Measurements from ENCODE around the gene MAG.
"Not testable (repeated sequence)": the region's sequence is repeated elsewhere in the genome, so short reads cannot be mapped to it uniquely, and the experiment has no call there.

MAG gene

DNA sequence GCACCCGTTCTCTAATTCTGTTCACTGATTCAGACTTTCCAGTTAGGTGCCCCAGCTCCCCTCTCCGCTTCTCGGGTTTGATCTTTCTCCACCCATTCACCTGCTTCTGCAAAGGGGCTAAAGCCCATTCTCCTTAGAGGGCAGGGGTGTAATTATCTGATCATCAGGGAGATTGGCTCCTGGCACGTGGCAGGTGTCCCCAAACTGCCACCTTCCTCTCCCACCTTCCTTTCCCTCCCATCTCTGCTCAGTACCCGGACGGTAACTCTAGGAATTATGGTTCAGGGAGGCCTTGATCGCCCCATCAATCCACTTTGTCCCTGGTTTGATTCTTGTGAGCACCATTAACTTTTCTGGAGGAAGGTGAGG lies 56.0 kb downstream of the MAG start:
- no peak for DNase-seq

DNA sequence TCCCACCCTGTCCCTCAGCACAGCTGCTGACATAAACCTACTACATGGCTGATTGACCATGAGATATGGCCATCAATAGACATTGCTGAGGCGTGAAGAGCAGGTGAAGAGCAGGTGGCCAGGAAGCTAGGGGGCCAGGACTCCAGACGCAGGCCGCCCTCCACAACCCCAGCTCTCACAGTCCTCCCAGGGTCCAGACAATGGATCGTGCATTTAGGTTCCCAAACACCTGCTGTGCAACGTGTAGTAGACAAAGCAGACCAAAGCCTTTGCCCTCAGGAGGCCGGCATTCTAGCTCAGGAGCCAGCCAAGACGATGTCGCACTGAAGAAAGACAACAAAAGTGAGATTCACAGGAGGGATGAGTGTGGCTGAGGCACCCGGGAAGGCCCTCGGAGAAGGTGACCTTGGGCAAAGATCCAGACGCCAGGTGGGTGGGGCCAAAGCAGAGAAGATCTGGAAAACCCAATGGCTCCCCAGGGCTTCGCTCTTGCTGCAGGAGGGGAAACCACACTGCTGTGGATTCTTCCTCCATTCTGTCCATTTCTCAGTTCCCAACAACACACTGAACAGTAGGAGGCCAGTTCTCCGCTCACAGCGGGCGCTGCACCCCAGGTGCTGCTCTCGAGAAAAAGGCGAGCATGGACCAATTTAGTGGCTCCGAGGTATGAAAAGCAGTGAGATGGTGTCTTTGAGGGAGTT lies 57.1 kb downstream of the MAG start:
- no peak for DNase-seq

GRCh38 chr19:35349614-35350521 lies 57.9 kb downstream of the MAG start:
- no peak for DNase-seq

DNA sequence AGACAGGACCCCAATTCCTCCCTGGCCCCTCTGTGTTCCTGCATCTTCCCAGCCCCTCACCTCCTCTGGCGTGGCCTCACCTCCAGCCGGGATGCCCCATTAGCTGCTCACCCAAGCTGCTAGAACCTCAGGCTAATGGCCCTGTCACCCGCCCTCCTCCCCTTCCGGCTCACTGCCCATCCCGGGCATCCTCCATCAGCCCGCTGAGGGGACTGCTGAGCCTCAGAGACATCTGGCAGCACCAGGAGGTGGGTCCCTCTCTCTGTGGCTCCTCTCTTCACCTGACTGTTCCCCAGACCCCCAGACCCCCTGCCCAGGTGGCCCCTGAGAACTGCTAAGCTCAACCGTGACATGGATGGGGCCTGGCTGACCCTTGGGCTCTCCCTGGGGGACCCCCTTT lies 58.6 kb downstream of the MAG start:
- DNase-seq, result no peak

- no peak for DNase-seq
Observed at GRCh38 chr19:35351411-35352176, 59.6 kb downstream of the MAG start.

- no peak for DNase-seq
Observed at GRCh38 chr19:35352177-35352447, 60.2 kb downstream of the MAG start.

DNA sequence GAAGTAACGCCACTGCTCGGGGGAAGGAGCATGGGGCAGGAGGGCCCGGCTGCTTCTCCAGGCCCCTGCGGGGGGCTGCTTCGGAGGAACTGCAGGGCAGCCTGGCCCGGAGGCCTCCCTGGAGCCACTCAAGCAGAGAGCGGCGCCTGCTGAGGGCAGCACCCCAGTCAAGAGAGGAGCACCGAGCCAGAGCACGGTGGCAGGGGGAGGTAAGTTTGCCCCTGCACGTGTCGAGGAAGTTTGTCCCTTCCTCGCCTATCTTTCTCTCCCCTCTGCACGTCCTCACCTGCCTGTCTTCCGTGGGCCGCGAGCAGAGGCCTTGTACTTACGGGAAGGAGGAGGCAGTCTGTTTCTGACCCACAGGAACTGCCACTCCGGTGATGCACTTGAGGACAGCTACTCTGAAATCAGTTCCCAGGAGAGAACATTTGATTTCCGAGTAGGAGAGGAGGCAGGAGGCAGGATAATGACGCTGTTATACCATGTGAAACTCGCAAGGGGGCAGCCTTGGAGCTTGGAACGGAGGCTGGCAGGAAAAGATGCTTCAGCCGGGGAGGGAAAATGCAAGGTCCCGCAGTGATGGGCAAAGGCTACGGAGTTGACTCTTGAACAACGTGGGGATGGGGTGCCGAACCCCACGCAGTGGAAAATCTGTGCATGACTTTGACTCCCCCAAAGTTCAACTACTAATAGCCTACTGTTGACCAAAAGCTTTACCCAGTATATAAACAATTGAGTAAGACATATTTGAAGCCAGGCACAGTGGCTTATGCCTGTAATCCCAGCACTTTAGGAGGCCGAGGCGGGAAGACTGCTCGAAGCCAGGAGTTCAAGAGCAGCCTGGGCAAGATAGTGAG lies 60.7 kb downstream of the MAG start:
- DNase-seq, result peak; percentile 8

DNA sequence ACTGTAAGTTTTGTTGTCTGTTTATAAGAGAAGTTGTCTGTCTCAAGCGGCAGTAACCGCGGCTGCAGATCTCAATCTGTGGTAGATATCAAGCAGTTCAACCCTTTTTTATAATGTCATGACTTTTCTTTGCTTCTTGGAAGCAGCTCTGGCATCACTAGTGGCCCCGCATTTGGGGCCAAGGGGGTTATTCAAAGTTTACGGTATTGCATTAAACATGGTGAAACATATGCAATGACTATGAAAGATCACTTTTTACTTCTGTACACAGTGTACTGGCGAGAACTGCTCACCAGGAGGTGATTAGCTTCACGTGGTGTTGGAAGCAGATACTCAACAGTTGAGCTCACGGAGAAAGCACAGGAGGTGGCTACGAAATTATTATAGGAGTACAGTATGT lies 61.7 kb downstream of the MAG start:
- no peak for DNase-seq

DNA sequence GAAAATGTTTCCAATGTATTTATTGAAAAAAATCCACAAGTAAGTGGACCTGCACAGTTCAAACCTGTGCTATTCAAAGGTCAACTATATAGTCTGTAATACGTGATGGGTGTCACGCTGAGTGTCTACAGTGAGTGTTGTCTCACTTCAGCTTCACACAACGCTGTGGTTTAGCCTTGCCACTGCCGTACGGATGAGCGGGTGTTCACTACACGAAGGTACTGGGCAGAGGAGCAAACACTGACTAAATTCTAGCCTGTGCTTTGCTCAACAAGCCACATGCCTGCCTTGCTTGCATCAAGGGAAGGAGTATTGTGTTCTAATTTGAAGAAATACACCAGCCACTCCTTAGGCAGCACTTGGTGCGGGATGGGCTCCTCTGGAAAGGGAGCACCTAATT lies 62.9 kb downstream of the MAG start:
- DNase-seq, result no peak

DNA sequence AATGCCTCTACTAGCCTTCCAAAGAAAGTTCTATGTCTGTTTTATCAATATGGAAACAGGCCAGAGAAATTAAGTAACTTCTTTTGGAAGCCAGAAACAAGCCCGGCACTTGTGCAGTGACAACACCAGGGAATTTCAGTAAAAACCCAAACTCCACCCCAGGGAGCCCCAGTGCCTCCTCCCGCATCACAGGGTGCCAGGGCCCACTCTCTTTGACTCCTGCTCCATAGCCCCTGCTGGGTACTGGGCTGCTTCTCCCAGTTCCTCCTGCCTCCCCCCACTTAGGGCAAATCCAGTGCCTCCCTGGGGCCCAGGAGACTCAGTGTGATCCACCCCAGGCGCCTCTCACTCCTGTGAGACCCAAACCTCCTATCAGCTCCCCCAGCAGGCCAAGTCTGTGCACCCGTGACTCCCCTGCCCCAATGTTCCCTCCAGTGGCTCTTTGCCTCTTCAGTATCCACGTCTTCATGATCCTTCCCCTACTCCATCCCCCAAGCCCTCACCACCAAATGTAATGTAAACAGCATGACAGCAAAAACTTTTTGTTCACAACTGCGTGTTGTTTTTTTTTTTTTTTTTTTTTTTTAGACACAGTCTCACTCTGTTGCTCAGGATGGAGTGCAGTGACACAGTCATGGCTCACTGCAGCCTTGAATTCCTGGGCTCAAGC lies 64.0 kb downstream of the MAG start:
- no peak for DNase-seq

- no peak for DNase-seq
Observed at GRCh38 chr19:35357867-35358573, 66.1 kb downstream of the MAG start, which contains the start of gene FFAR3. FFAR3 (plus strand) TSS chr19:35358460; CDS start chr19:35358891, 431 bp downstream.

- not testable (repeated sequence) for DNase-seq
Observed at GRCh38 chr19:35358834-35359233, 66.9 kb downstream of the MAG start.

DNA sequence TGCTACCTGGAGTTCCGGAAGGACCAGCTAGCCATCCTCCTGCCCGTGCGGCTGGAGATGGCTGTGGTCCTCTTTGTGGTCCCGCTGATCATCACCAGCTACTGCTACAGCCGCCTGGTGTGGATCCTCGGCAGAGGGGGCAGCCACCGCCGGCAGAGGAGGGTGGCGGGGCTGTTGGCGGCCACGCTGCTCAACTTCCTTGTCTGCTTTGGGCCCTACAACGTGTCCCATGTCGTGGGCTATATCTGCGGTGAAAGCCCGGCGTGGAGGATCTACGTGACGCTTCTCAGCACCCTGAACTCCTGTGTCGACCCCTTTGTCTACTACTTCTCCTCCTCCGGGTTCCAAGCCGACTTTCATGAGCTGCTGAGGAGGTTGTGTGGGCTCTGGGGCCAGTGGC lies 67.4 kb downstream of the MAG start:
- not testable (repeated sequence) for DNase-seq

DNA sequence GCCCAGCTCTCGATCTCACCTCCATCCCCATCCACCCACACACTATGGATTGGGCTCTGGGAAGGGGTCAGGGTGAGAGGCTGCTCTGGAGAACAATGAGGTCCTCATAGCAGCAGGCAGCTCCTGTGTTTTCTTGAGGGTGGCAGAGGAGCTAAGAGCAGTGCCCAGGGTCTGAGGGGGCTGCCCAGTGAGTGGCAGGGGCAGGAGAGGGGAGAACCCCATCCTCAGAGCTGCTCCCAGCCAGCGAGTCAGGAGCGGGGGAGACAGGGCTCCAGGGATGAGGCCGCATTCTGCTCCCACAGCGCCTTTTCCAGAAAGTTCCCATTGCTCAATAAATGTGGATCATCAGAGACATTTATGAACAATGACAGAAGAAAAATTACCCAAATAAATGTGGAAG lies 68.1 kb downstream of the MAG start:
- not testable (repeated sequence) for DNase-seq

DNA sequence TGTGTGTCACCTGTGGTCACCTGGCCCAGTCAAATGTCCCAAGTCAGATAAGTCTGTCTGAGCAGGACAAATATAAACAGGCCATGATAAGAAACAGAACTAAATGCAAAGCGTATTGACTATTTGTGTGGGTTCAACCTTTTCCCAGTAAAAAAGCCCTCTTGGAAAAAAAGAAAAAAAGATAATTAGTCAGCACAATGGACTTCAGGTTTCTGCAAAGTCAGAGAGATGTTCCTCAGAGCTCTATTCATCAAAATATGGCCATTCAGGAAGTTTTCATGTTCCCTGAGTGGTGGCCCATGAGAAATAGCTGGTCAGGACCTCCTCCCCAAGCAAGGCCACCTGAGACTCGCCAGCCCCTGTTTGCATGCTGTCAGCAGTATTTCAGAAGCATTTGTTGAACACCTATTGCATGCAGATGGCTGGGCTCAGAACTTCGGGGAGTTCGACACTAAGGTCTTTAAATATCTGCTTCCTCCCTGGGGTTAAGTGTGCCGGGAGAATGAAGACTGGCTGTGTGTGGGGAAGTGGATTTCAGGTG lies 69.0 kb downstream of the MAG start:
- no peak for DNase-seq

- no peak for DNase-seq
Observed at GRCh38 chr19:35362261-35363000, 70.5 kb downstream of the MAG start.

DNA sequence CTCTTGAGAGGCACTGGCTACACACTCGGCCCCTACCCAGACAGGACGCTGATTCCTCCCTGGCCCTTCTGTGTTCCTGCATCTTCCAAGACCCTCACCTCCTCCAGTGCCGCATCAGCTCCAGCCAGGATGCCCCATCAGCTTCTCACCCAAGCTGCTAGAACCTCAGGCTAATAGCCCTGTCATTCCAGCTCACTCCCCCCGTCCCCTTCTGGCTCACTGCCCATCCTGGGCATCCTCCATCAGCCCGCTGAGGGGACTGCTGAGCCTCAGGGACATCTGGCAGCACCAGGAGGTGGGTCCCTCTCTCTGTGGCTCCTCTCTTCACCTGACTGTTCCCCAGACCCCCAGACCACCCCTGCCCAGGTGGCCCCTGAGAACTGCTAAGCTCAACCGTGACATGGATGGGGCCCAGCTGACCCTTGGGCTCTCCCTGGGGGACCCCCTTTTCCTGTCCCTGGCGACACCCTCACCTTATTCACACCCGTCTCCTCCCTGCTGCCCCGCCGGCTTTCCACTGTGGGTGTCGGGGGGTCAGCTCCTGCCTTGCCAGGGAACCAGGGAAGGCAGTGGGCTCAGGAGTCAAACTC lies 71.1 kb downstream of the MAG start:
- DNase-seq, result no peak

Data from NCI-H446 treated with DMSO at 0.1 percent for 48 hours (cell line).